Endodermal cell (in vitro differentiated cells): ENCODE results near the gene PDE7B. TPM values are rescaled to one million over a fixed set of nuclear protein-coding genes. Genes with fewer than 3 reads are reported as not detected.

Experiments
- DNase-seq: peaks from one replicate; pipeline ENCODE4 v3.0.0-alpha.2; 2017
- H3K27ac ChIP-seq: 2 replicates; pipeline ENCODE4 v1.5.1; 2013; ENCODE audit warnings: mild to moderate bottlenecking, low read depth, low read length, moderate library complexity
- H3K27me3 ChIP-seq: 2 replicates; pipeline ENCODE4 v1.6.1; 2013; ENCODE audit warnings: mild to moderate bottlenecking, low read length, moderate library complexity; ENCODE audit not compliant: insufficient read depth, control insufficient read depth, poor library complexity, severe bottlenecking
- H3K36me3 ChIP-seq: 2 replicates; pipeline ENCODE4 v1.7.0; 2013; ENCODE audit warnings: mild to moderate bottlenecking, low read length, moderate library complexity; ENCODE audit not compliant: control insufficient read depth, insufficient read depth
- H3K4me1 ChIP-seq: one replicate; pipeline ENCODE4 v1.7.0; 2013; ENCODE audit warnings: low read length; ENCODE audit not compliant: control insufficient read depth, insufficient read depth
- H3K4me3 ChIP-seq: 2 replicates; pipeline ENCODE4 v1.5.1; 2013; ENCODE audit warnings: mild to moderate bottlenecking, low read length, moderate library complexity
- H3K9ac ChIP-seq: 2 replicates; pipeline ENCODE4 v1.6.1; 2013; ENCODE audit warnings: mild to moderate bottlenecking, low read length, moderate library complexity; ENCODE audit not compliant: poor library complexity, severe bottlenecking; ENCODE audit errors: extremely low read depth
- H3K9me3 ChIP-seq: 2 replicates; pipeline ENCODE4 v1.6.1; 2013; ENCODE audit warnings: mild to moderate bottlenecking, low read length, moderate library complexity; ENCODE audit not compliant: control insufficient read depth
- H3K27ac Mint-ChIP-seq: 2 replicates; pipeline ENCODE4 v1.8.0; 2020; ENCODE audit warnings: mixed read lengths
- H3K27me3 Mint-ChIP-seq: 2 replicates; pipeline ENCODE4 v1.8.0; 2021; ENCODE audit warnings: mild to moderate bottlenecking, mixed read lengths; ENCODE audit not compliant: insufficient read depth
- H3K36me3 Mint-ChIP-seq: 2 replicates; pipeline ENCODE4 v1.8.0; 2020; ENCODE audit warnings: low read depth, mixed read lengths
- H3K4me1 Mint-ChIP-seq: 2 replicates; pipeline ENCODE4 v1.8.0; 2020; ENCODE audit warnings: mixed read lengths
- H3K4me3 Mint-ChIP-seq: 2 replicates; pipeline ENCODE4 v1.8.0; 2020; ENCODE audit warnings: mild to moderate bottlenecking, moderate library complexity, mixed read lengths
- H3K9me3 Mint-ChIP-seq: 2 replicates; pipeline ENCODE4 v1.8.0; 2020; ENCODE audit warnings: mild to moderate bottlenecking, mixed read lengths
- CTCF ChIP-seq: fragments of 200-600 bp; sonication (generic); conservative IDR thresholded peaks from 2 replicates; pipeline ENCODE4 v1.5.0; 2021; ENCODE audit warnings: antibody characterized with exemption, mild to moderate bottlenecking
- WGBS, 2 experiments: methylation state at CpG; one replicate each; pipeline versions ENCODE4 v1.1.5 to v1.1.7; 2013; ENCODE audit warnings: missing lambda C conversion rate in 2 of 2, mixed read lengths in 1 of 2; ENCODE audit not compliant: insufficient coverage in 1 of 2, insufficient read length in 1 of 2; 5-methylcytosine and 5-hydroxymethylcytosine counted together
- total RNA-seq, 2 donors: library from RNA; stranded (reverse); fragmentation: NEBNext Ultra II Directional in 1 of 2; extraction: Animal tissue kit (Norgen Biotek cat#: 25700) in 1 of 2; gene quantifications; 2 replicates in 1 of 2; 3 replicates in 1 of 2; pipeline ENCODE4 v1.2.1, GENCODE V29; 2021

PDE7B gene
- total RNA-seq, 2 donors from 2014 or later: 0.26 TPM; not detected in 1

- WGBS, 2 experiments: 84 to 89% methylated on average over 2 to 3 of the region's 3 CpGs
- no peaks in the 10 kb centered on the region for H3K9me3 ChIP-seq
- no peak overlapping the region for H3K9ac ChIP-seq
- no peak overlapping the region for H3K4me3 ChIP-seq
- no peak for DNase-seq
- H3K27ac ChIP-seq: no peak overlapping the region
- peaks cover 12% of the 10 kb centered on the region for H3K4me1 ChIP-seq
- TF ChIP-seq CTCF: no peak
- H3K36me3 ChIP-seq: no peaks in the 10 kb centered on the region
- Mint-ChIP-seq H3K9me3 (no peaks in the 10 kb centered on the region), H3K27me3 (no peaks in the 10 kb centered on the region), H3K4me3 (no peak overlapping the region), H3K36me3 (no peaks in the 10 kb centered on the region), H3K27ac (no peak overlapping the region), H3K4me1 (peaks cover 32% of the 10 kb centered on the region)
- no peaks in the 10 kb centered on the region for H3K27me3 ChIP-seq
Measured at GRCh38 chr6:135850882-135851281, 619 bp upstream of the PDE7B start.

GRCh38 chr6:135852746-135853145 lies 1.2 kb downstream of the PDE7B start:
- no peak for DNase-seq
- no peak overlapping the region for H3K27ac ChIP-seq
- H3K27me3 Mint-ChIP-seq: peaks cover 1% of the 10 kb centered on the region
- no peak overlapping the region for H3K9ac ChIP-seq
- no peak overlapping the region for H3K27ac Mint-ChIP-seq
- H3K4me3 ChIP-seq: no peak overlapping the region
- H3K4me3 Mint-ChIP-seq: no peak overlapping the region
- H3K36me3 Mint-ChIP-seq: no peaks in the 10 kb centered on the region
- no peaks in the 10 kb centered on the region for H3K36me3 ChIP-seq
- WGBS, 2 experiments: 89% methylated on average over 1 of the region's 1 CpG; no CpG with 5 or more reads in 1 of the 2 experiments
- no peak for TF ChIP-seq CTCF
- H3K4me1 Mint-ChIP-seq: peaks cover 32% of the 10 kb centered on the region
- H3K9me3 ChIP-seq: no peaks in the 10 kb centered on the region
- H3K9me3 Mint-ChIP-seq: no peaks in the 10 kb centered on the region
- H3K4me1 ChIP-seq: peaks cover 12% of the 10 kb centered on the region
- H3K27me3 ChIP-seq: no peaks in the 10 kb centered on the region

- H3K36me3 ChIP-seq: no peaks in the 10 kb centered on the region
- no peak overlapping the region for H3K9ac ChIP-seq
- Mint-ChIP-seq H3K4me1 (peaks cover 32% of the 10 kb centered on the region), H3K9me3 (no peaks in the 10 kb centered on the region), H3K4me3 (no peak overlapping the region), H3K27ac (no peak overlapping the region), H3K36me3 (no peaks in the 10 kb centered on the region), H3K27me3 (peaks cover 1% of the 10 kb centered on the region)
- no peak overlapping the region for H3K27ac ChIP-seq
- no peaks in the 10 kb centered on the region for H3K9me3 ChIP-seq
- H3K4me3 ChIP-seq: no peak overlapping the region
- DNase-seq: no peak
- H3K4me1 ChIP-seq: peaks cover 12% of the 10 kb centered on the region
- TF ChIP-seq CTCF: no peak
- WGBS, 2 experiments: 74 to 83% methylated on average over 5 of the region's 5 CpGs
- H3K27me3 ChIP-seq: no peaks in the 10 kb centered on the region
Measured at GRCh38 chr6:135853227-135853626, 1.7 kb downstream of the PDE7B start.
